HG03354 (cell line): ENCODE measurements around the gene CCSER1.
"Not testable (repeated sequence)": the region's sequence is repeated elsewhere in the genome, so short reads cannot be mapped to it uniquely, and the experiment has no call there.

Source experiments
- ATAC-seq: cut with Tn5 transposase; IDR thresholded peaks from one replicate; pipeline ENCODE4 v1.9.1; 2021; ENCODE audit warnings: mild to moderate bottlenecking; ENCODE audit not compliant: unreplicated experiment, poor library complexity, severe bottlenecking

Gene CCSER1

DNA sequence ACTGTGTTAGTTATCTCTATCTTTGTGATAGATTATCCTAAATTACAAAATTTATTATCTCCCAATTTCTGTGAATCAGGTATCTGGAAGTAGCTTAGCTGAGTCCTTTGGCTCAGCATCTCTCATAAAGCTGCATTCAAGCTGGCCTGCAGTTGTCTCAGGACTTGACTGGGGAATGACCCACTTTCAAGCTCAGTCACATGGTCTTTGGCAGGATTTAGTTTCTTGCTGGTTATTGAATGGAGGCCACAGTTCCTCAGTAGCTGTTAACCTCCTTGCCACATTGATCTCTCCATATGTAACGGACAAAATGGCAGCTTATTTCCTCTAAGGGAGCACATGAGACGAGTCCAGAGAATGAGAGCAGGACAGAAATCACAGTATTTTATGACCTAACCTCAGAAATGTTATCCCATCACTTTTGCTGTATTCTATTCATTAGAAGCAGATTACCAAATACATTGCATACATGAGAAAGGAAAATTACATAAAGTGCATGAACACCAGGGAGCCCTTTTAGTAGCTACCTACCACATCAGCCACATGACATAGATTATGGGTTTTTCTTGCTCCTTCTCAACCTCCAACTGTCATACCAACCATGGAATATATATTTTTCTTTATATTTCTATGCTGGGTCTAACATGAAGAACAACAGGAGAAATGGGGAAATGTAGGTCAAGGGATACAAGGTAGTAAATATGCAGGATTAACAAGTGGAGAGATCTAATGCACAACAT is 730.1 kb downstream of the CCSER1 start:
- no peak for ATAC-seq

DNA sequence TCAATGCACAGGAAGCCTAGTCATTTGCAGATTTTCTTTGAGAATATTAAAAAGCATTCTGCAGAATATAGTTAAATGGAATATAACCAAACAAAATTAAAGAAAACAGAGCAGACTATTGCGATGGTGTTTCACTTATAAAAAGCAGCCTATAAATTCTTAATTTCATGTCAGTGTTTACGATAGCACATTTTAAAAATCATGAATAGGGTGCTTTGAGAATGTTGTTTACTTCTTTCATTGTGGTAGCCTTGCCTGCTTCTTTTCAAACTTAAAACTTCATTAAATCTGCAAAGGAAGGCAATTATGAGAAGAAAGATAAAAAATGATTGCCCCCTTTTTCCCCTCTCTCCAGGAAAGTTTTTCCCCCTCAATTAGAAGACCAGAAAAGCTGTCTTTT is 748.6 kb downstream of the CCSER1 start:
- ATAC-seq = no peak

DNA sequence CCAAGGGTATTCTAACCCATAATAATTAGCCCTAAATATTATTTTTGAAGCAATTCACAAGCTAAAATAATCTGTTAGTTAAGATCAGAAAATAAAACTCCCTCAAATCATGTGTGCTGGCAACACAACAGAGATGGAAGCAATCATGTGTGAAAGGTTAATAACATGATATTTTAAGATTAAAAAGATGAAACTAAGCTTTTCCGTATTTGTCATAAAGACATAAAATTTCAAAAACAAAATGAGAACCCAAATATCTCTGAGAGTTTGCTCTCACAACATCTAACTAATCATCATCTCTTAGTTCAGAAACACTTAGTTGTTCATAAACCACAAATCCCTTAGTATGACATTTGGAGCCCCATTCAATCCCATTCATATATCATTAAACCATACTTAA is 749.1 kb downstream of the CCSER1 start:
- no peak for ATAC-seq

DNA sequence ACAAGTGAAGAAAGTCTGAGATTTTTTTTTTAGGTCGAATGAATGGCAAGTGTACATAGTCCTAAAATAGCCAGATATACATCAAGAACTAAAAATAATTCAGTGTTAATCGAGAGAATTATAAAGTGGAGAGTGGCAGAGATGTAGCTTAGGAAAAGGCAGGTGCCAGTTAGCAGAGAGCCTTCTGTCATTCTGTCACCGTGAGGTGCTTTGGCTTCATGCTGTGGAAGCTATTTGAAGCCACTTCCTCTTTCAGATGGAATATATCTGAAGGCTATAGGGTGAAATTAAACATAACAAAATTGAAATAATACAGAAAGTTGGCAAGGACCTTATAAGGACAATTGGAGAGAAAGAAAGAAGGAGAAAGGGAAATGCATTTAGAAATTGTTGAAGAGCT is 756.3 kb downstream of the CCSER1 start:
- ATAC-seq = peak; percentile 62

DNA sequence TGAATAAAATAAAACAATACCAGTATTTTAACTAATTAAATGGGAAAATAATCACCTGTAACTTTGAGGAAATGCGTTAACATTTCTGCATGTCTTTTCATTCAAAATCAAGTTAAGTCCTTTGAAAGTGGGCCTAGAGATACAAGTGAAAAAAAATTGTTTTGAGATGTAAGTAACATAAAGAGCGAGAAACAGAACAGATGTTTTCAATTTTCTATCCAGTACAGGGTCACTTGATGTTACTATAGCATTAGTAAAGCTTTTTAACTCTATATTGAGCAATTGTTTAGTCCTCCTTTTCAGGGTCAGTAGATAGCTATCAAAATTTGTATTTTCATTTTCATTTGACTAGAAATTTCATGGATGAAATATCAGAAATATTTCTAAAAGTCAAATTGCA is 761.4 kb downstream of the CCSER1 start:
- ATAC-seq = no peak

DNA sequence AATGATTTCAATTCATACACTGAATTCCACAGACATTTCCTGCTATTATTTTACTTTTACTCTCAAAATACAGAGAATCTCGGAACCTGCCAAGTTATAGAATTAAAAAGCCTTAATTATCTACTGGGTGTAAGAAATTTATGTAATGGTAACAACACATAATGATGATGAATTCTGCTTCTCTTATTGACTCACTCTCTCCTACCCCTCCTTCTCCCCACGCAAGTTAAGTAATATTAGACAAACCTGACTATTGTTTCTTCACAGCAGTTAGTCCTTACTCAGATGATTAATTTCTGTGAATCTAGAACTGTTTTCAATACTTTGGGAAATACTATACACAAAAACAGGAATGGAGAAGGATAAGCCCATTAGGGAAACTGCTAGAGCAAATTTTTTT is 762.0 kb downstream of the CCSER1 start:
- no peak for ATAC-seq

DNA sequence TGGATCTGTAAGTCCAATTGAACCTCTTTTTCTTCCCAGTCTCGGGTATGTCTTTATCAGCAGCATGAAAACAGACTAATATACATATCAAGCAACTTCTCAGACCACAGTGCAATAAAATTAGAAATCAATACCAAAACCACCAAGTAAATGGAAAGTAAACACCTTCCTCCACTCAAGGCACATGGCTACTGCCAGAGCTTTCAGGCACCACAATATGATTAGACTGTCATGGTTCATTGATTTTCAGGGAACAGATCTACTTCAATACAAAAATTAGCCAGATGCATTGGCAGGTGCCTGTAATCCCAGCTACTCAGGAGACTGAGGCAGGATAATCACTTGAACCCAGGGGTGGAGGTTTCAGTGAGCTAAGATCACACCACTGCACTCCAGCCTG is 776.2 kb downstream of the CCSER1 start:
- ATAC-seq = not testable (repeated sequence)

DNA sequence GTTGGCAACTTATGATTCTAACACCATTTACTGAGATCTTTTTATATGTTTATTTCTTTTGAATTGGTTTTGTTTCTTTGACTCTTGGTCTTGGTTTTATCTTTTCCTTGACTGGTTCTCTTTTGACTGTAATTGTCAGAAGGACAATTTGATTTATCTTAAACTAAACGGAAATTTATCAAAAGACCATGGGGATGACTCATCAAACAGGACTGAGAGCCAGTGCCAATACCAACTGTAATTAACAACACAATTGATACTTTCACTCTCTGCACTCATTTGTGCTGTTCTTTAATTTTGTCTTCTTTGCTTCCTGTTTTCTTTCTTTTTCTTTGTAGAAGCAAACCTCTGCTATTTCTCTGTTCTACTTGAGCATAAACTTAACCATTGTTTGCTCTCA is 776.8 kb downstream of the CCSER1 start:
- ATAC-seq = no peak

DNA sequence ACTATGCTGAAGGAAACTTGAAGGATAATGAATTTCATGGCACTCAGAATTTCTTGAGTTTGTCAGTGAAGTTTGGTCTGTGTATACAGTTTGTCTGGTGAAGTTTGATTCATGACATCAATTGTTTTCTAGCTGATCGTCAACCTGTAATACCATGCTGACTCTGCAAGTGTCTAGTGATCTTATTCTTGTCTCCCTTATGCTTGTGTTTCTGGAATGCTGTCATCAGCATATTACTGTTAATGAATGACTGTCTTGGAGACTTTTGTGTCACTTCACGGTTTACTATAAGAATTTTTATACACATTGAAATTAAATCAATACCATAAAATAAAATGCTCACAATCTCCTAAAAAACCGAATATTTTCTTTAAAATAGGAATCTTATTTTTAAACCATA is 779.0 kb downstream of the CCSER1 start:
- no peak for ATAC-seq

DNA sequence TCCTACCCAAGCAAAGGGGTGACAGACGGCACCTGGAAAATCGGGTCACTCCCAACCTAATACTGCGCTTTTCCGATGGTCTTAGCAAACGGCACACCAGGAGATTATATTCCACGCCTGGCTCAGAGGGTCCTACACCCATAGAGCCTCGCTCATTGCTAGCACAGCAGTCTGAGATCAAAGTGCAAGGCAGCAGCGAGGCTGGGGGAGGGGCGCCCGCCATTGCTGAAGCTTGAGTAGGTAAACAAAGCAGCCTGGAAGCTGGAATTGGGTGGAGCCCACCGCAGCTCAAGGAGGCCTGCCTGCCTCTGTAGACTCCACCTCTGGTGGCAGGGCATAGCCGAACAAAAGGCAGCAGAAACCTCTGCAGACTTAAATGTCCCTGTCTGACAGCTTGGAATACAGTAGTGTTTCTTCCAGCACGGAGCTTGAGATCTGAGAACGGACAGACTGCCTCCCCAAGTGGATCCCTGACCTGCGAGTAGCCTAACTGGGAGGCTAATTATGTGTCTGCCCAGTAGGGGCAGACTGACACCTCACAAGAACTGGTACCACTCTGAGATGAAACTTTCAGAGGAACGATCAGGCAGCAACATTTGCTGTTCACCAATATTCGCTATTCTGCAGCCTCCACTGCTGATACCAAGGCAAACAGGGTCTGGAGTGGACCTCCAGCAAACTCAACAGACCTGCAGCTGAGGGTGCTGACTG is 784.7 kb downstream of the CCSER1 start:
- ATAC-seq = not testable (repeated sequence)

DNA sequence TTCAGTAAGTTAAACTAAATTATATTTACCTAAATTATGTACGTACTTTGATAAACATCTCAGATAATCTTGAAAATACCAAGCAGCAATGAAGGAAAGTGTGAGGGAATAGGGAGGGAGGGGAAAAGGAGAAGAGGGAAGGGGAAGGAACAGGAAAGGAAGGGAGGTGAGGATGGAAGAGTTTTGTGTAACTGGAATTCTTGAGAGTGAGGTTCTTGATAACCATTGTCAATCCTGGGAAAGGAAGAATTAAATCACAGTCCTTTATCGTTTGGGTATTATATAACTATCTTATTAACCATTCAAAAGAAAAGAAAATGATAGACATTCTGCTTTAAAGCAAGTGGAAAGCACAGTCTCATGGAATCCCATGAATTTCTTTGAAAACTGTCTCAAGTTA is 795.0 kb downstream of the CCSER1 start:
- no peak for ATAC-seq

DNA sequence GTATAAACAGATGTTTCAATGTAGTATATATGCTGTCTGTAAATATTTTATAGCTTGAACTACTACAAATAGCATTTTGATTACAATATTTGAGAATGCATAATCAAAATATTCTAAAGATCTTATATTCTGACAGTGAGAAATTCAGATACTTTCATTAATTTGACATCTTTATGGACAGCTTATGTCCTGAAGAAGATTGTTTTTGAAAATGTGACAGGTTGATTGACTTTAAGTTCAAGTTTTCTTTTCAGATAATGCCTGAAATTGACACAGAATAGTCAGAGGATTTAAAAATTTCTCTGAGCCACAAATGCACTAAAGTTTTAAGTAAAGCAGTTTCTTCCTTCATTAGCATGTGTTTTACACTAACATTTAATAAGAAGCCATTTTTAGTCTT is 799.8 kb downstream of the CCSER1 start:
- ATAC-seq = no peak

DNA sequence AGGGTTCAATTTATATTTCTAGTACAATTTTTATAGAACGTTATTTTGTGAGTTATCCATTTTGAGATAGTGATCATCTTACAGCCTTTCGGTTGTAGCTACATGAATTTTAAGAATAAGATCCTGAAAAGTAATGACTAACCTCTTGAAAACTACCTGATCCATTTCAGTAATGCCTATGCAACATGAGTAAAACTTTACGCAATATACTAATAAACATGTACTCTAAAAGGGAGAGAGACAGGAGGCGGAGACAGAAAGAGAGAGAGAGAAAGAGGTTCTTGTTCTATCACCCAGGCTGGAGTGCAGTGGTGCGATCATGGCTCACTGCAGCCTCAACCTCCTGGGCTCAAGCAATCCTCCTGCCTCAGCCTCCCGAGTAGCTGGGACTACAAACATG is 816.1 kb downstream of the CCSER1 start:
- no peak for ATAC-seq

DNA sequence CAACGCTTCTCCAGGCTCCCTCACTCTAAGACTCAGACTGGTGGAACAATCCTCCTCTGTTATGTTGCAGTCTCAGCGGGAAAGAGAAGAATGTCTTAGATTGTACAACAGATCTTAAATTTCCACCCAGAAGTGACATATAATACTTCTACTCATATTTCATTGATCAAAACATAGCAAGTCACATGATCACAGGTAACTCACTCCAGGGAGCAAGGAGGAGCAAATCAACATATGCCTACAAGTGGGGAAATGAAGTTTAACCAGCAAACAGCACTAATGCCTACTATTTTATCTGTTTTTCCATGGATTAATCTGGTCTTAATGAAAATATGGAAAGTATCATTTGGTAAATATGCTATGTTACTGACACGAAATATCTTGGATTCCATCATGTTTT is 819.8 kb downstream of the CCSER1 start:
- no peak for ATAC-seq

DNA sequence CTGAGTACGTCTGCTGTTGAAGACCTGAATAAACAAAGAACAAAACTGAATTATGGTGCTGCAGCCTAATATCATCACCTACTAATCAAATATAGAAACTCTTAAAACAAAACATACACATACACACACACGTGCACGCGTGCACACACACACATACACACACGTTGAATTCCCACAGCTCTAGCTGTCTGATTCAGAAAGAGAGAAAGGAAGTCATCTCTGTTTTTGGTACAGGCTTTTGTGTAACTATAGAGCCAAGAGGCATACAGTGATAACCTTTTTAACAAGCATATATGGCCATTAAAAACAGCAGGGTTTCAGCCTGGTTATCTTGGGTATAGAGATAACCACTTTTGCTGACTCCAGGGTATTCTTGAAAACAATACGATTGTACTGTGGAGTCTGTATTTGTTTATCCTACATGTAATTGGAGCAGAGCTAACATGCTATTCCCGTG is 823.2 kb downstream of the CCSER1 start:
- no peak for ATAC-seq

DNA sequence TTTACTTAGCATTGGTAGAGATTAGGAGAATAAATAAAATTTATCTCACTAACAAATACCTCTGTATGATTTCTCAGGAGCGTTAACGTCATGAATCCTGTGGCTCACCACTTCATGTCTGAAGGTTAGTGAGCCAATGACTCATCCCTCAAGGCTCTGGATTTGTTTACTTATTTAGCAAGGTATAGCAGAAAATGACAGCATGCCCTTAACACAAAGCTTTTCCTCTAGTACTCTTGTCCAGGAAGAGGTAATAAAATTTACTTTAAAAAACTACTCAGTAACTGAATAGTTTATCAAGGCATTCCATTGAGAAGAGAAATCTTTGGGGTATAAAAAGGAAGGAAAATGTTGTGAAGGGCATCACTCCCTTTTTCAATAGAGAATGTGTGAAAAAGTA is 823.8 kb downstream of the CCSER1 start:
- ATAC-seq = no peak

DNA sequence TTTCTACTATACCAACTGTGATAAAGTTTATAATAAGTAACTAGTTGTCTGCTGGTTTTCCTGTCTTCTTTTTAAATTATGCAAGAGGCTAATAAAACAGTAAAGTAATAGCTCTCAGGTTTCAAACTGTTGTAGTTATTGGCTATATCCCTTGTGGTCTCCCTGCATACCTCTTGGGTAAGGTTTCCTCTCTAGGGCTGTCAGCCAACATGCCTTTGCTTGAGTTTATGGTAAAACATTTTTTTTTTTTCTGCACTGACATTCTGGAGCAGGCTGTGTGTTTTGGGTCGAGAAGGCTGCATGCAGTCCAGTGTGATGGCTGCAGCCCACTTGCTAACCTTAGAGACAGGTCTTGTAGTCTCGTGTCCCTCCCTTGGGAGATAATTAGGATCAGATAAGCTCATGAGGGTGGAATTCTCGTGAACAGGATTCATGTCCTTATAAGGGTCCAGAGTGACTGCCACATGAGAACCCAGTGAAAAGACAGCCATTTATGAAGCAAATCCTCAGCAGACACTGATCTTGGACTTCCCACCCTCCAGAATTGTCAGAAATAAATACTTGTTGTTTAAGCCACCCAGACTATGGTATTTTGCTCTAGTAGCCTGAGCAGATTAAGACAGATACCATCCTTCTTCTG is 831.2 kb downstream of the CCSER1 start:
- no peak for ATAC-seq

DNA sequence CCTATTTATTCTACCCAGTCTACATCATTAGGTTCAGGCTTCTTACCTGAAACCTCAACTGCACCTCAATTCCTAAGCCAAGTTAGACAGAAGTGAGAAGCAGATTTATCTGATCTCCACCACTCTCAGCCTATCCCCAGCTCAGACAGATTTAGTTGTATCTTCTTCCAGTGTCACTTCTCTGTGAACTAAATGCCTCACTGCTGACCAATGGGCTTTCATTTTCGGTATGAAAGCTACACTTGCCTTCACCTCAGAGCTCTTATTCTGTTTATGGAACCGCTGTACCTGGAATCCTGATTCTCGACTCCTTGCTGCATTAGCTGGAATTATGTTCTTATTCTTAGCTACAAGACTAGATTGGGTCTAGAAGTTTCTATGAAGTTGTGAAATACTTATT is 833.2 kb downstream of the CCSER1 start:
- peak; percentile 58 for ATAC-seq

DNA sequence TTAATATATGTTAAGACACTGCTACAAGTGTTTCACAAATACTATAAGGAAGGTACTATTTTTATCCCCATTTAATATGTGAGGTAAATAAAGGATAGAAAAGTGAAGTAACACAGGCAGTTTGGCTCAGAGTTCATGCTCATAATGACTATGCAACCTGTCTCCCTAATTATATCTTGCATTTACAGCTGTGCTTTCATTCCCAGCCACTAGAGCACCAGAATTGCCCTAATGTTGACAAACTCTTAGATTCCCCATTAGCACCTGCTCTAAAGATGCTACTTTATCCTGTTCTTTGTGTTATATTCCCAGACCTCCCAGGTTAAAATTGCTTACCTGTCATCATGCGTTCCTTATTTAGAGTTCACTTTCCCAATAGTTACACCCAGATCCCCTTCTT is 833.6 kb downstream of the CCSER1 start:
- ATAC-seq = peak; percentile 51

DNA sequence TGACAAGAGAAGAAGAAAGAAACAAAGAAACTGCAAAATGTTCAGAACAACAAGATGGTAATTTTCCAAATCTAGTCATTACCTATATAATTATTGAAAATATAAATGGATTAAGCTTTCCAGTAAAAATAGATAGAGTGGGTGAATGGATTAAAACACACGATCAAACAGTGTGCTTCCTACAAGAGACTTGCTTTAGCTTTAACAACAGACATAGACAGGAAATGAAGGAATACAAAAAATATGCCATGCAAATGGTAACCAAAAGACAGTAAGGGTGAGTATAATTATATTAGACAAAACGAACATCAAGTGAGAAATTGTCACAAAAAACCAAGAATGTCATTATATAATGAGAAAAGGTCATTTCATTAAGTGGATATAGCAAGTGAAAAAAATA is 842.8 kb downstream of the CCSER1 start:
- no peak for ATAC-seq

DNA sequence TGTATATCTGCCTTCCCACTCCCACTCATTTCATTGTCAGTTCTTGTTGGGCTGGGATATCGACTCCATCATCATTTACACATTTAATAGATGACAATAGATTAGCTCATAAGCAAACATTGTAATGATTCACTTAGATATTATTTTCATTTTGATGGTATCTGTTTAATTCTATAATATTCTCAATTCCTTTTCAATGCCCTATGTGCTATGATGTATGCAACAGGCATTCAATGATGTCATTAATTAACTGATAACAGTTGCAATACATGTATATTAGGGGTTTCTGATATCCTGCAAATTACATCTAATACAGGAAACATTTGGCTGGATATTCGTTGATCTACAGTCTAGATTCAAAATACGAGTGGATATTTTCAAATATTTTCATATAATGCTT is 850.5 kb downstream of the CCSER1 start:
- ATAC-seq = no peak
